Stimulated activated CD4-positive, alpha-beta T cell treated with anti-CD3 and anti-CD28 coated beads, Interleukin-1b, Interleukin-23, amount 100 ng/mL, for 1 hour (primary cell): ENCODE data around the gene PROSER3.

Experiments used
- DNase-seq, 2 donors: peaks; one replicate each; pipeline ENCODE4 v3.0.0-alpha.2; 2020; ENCODE audit warnings: low read depth in 2 of 2

Gene PROSER3

DNA sequence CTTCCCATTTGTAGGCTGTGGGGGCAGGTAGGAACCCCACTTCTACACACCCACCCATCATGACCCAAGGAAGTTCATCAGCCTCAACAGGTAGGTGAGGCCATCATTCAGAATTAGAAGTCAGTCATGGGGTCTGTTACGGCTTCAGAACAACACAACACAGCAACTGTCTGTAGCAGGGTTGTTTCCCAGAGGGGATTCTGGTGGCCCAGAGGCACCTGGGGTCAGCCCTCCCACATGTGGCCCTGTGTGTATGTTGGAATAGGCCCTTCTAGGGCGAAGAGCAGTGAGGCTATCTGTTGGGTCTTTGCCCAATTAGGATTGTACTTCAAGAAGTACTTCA lies 19.1 kb upstream of the PROSER3 start:
- no peak for DNase-seq

DNA sequence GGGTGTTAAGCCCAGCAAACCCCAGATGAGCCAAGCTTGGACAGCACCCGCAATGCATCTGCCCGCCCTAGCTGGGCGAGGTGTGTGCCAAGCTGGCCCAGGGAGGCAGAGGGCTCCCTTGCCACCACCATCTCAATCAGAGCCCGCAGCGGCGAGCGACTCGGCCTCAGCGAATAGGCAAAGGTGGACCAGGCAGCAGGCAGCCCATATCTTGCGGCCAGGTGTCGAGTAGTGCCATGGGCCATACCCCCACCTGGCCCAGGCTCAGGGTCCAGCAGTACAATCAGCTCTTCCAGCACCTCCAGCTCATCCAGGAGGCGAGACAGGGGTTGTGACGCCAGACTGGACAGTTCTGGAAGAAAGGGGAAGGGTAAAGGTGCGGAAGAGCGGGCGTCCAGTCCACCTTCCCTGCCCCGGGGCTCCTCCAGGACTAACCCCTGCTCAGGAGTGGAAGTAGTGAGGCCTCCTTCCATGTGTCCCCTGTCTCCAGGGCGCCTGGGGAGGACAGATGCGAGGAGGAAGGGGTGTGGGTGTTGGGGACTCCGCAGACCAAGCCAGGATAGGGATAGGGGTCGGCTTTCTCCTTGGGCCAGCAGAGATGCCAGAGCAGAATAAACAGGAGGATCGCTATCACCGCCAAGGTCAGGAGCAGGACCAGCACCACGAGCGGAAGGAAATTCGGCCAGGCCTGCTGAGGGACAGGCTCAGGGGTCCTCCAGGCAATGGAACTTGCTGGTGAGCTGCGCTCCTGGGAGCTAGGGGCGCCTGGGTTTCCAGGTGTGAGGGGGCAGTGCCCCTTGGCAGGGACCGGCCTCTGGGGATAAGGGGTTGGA lies 18.5 kb upstream of the PROSER3 start:
- no peak for DNase-seq

DNA sequence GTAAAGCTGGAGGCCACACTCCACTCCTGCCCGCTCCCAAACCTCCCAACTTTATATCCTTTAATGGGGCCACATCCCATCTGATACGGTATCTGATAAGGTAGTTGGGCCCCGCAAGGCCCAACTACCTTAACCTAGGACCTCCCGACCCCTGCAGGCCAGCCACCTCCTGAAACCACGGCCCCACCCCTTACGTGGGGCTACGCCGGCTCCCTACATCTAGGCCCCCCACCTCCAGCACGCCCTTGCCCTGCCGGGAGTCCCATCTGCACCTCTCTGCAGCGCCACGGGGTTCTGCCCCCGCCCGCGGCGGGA lies 17.9 kb upstream of the PROSER3 start:
- DNase-seq: no peak

DNA sequence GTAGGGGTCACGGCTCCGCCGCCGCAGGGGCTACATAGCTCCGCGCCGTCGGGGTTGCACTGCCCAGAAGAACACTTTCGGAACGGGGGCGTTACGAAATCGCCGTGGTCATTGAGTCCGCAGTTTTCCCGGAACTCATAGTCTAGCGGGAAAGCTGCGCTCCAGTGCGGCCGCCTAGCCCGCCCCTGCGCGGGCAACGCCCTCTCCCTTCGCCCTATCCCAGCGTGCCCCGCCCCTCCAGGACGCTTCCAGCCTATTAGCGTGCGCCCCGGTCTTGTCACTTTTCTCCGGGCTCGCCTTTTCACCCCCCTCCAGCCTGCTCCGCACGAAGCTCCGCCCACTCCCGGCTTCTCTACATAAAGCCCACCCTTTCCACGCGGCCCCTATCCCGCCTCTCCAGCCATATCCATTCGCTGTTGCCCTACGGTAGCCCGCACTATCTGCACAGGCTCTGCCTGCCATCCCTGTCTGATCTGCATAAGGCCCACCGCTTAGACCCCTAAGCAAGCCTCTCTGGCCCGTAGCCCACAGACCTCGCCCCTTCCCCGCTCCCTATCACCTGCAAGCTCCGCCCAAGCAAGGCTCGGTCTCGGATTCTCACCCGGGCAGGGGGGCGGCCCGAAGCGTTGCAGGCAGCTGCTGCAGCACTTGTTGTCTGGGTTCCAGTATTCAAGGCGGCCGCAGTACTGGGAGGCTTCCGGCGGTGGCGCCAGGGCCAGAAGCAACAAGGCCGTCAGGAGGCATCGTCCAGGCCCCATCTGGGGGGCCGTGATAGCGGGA lies 17.4 kb upstream of the PROSER3 start:
- DNase-seq: peak; percentile 80 to 86

DNA sequence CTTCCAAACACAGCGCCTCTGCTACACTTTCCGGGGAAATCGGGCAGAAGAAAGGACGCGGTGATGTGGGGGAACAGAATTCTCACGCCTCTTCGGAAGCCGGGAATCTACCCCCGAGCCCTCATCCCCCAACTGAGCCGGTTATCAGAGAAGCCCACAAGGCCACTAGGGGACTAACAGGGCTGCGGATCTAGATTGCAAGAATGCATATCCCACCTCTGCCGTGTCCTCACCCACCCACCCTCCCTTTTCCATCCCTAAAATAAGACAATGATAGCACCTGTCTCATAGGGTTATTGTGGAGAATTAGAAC lies 16.8 kb upstream of the PROSER3 start:
- no peak for DNase-seq

DNA sequence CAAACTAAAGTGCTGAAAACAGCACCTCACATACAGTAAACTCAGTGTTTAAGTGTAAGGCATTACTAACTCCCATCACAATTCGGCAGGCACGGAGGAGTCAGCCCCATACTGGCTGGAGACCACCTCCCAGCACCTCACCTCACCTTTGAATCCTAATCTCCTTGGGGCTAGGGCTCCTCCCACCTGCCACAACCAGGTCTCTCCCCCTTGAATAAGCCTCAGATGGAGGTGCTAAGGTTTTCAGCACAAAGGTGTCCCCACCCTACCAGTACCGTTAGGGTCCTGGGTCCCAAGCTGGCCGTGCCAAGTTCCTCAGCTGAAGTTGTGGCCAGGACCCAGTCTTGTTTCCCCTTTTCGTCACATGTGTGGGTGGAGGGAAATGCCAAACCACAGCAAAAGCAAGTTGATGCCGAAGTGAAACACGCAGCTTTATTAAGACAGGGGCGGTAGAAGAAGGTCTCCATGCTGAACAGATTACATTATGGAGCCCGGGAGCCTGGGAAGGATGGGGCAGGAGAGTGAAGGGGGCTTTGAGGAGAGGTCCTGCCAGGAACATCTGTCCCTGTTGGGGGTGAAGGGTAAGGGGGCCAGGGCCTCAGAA lies 15.8 kb upstream of the PROSER3 start, which contains the start of gene IGFLR1:
IGFLR1 (minus strand) TSS at position 332 of the 604 bp plus-strand sequence. CDS start 1,272 bp downstream, outside the sequence.
- peak in 1 of 2 donors; percentile 41 for DNase-seq

DNA sequence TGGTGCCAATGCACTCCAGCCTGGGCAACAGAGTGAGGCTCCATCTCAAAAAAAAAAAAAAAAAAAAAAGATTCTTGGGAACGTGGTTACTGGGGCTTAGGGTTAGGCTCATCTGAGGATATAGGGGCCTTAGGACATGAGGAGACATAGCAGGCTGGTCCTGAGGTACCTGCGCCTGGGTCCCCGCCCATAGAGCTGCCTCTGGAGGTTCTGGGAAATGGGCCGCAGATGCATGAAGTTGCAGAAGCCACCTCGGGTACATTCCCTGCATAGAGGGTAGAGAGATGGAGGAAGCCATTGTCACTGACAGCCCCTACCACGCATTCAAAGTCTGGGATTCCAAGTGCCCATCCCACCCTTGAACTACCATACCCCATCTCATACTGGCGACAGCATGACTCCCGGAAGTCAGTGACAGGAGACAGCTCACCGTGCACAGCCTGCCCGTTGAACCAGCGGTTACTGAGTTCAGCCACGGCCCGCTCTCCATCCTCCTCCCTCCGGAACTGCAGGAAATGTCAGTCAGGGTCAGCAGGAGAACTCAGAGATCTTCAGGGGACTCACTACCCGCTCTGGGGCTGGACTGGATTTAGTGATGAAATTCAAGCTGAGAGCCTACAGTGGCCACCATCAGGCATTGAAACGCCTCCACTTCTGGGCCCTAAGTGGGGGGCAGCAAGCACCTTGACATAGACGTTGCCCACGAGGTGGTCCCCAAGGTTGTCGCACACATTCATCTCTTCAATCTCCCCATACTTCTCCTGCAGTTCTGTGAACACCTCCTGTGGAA lies 14.1 kb upstream of the PROSER3 start:
- DNase-seq: no peak

DNA sequence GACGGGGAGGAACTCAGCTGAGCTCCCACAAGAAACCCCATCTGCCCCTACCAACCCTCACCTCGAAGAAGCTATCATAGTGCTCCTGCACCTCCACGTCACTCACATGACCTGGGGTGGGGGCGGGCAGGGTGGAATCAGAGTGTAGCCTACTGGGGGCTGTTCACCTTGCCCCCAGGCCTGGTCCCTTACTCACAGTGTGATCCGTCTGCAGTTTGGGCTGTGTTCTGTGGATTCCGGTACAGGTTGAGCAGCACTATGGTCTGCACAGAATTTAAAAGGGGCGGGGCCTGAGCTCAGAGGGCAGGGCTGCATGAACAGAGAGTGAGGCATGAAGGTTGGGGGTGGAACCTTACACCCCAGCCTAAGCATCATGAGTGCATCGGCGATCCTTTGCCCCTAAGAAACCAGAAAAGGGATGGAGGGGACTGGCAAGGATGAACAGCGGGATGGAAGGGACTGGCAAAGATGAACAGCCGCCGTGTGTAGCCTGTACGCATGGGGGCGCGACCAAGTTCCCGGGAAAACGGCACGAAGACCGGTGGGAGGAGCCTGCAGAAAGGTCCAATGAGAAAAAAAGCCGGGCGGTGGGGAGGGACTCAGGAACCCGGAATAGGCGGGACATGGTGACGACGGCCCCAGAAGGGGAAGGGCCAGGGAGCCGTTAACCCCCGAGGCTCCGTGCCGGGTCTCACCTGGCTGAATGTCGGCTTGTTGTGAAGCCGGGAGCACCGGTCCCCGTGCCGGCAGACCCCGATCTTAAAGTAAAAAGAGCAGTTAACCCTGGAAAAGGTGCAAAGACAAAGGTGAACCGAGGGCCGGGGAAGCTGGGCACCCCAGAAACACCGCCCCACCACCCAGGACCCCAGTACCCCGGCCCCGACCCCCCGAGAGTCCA lies 13.3 kb upstream of the PROSER3 start:
- DNase-seq: peak; percentile 79 to 83

DNA sequence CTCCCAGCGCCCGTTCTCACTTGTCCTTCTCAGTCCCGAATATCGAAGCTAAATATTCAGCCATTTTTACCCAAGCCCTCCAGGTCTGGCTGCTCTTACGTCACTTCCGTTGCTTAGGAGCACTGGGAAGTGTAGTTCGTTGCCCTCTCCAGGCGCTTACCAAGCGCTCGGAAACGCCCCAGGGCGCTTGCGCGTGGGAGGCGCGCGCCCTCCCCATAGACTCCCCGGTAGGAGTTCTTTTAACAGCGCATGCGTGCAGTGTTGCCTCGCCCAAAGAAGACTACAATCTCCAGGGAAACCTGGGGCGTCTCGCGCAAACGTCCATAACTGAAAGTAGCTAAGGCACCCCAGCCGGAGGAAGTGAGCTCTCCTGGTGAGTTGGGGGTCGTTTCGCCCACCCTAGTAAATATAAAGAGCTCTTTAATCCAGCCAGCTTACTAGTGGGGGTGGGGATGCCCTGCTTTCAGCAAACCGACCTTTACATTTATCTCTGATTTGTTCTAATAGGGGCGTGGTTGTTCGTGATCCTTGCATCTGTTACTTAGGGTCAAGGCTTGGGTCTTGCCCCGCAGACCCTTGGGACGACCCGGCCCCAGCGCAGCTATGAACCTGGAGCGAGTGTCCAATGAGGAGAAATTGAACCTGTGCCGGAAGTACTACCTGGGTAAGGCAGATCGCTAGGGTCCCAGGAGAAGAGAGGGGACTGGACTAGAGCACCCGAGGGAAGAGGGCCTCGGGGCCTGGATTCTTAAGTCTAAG lies 12.5 kb upstream of the PROSER3 start, which contains the start of the genes PSENEN and U2AF1L4:
PSENEN (plus strand) TSS at position 324 of the 759 bp plus-strand sequence; CDS start at position 604, 280 bp downstream.
U2AF1L4 (minus strand) TSS at position 91 of the 759 bp plus-strand sequence; CDS start at position 64, 27 bp downstream.
- peak; percentile 78 to 96 for DNase-seq

DNA sequence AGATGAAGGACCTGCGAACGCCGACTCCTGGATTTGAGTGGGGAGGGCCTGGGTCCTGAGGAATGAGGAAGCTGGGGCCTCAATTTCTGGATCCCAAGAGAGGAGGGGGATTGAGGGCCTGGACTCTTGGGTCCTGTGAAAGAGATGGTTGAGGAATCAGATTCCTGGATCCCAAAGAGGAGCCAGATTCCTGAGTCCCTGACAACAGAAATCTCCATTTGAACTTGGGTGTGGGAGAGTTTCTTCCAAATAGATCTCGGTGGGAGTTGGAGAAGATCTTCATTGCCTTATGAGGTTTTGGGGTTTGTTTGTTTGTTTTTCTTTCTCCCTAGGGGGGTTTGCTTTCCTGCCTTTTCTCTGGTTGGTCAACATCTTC lies 11.9 kb upstream of the PROSER3 start:
- no peak for DNase-seq

DNA sequence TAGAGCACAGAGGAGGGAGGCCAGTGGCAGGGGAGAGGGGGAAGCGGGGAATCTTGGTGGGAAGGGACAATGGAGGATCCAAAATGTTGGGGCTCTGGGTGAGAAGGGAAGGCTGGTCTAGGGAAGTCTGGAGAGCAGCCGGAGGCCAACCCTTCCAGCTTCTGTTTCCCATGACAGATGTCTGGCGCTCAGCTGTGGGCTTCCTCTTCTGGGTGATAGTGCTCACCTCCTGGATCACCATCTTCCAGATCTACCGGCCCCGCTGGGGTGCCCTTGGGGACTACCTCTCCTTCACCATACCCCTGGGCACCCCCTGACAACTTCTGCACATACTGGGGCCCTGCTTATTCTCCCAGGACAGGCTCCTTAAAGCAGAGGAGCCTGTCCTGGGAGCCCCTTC lies 11.4 kb upstream of the PROSER3 start:
- no peak for DNase-seq

DNA sequence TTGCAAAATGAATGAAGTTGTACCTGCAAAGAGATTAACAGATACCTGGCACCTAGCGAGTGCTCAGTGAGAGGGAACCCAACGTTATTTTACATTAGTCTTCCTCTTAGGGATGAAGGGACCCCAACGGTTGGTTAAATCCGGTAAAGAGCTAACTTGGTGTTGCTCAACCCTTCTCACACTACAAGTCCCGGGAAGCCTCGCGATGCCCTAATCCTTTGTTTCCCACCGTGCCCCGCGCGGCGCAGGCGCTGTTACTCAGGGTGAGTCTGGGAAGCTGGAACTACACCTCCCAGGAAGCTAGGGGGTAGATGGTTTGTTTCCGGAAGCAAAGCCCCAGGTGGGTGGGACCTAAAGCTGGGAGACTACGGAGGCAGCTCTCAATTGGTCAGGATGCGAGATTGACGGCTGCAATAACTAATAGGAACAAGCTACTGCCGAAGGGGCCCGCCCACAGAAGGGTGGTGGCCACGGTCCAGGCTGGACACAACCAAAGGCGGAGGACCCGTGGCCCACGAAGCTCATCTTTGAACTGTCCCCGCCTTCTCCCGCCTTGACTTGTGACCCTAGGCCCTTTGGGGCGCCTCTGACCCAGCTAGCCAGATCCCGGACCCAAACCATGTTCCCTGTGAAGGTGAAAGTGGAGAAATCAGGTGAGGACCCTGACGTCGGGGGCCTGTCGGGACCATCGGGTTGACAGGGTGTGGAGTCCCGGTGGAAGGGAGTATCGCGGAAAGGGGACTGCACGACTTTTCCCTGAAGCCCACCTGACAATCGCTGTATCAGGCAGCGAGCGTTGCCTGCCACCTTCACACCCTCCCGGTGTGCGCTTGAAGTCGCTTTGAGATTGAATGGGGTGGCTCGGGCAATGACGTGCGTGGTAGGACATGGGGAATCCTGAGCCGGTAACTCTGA lies 9.6 kb upstream of the PROSER3 start, which contains the start of gene LIN37:
LIN37 (plus strand) TSS at position 471 of the 915 bp plus-strand sequence; CDS start at position 620, 149 bp downstream.
- DNase-seq: peak; percentile 89 to 96

DNA sequence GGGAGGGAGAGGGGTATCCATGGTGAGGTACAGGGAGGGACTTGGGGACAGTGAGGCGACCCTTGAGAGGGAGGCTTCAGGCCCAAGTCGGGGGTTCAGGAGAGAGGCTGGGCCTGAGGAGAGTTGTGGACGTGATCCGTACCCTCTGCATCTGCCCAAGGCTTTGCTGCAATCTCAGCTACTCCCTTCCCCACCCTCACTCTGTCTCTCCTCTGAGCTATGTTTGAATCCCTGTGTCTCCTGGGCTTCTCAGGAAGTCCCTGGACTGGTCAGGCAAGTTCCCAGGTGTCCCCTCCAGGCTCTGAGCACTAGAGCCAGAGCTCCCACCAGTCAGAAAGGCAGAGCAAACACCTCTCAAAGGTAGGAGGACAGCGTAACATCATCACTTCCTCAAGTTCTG lies 7.8 kb upstream of the PROSER3 start:
- no peak for DNase-seq

DNA sequence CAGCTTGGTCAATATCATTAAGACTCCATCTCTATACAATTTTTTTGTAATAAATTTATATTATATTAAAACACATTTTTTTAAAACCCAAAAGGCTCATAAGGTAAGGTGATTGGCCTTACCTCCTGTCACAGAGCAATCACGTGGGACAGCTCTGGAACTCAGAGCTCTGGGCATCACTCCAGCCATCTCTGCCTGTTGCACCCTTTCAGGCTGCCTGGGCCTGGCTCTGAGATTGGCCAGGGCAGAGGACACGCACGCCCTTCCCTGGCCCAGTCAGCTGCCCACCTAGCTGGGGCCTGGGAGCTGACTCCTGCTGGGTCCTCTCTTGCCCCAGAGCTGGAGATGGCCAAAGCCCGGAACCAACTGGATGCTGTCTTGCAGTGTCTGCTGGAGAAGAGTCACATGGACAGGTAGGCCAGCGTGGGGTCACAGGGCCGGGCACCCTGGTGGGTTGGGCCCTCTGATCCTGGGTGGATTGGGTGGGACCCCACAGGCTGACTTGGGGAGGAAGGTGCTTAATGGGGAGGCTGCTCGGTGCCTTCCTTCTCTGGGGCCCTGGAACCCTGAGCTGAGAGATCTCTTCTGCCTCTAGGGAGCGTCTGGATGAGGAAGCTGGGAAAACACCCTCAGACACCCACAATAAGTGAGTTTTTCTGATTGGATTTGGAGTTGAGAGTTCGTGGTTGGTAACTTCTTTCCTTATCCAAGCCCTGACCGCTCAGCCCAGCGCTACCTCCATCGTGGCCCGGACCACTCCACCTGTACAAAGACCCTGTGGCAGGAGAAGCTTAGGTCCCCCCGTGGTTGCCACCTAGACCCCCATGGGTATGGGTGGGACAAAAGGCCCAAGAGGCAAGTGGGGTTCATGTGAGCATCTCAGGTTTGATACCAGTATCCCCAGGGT lies 5.9 kb upstream of the PROSER3 start:
- no peak for DNase-seq

DNA sequence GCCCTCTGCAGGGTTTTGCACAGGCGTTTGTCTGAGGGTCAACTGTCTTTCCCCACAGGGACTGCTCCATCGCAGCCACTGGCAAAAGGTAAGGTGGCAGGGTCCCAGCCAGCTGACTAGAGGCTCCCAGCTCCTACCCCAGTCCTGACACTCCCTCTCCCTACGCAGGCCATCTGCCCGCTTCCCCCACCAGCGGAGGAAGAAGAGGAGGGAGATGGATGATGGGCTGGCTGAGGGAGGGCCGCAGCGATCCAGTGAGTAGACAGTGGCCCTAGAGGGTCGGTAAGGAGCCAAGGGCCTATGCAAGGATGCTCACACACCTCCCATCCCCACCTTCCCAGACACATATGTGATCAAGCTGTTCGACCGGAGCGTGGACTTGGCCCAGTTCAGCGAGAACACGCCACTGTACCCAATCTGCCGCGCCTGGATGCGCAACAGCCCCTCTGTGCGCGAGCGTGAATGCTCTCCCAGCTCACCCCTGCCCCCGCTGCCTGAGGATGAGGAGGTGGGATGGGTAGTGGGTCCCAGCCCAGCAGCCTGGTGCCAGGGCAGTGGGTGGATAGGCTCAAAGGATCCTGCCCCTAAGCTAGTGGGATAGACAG lies 5.1 kb upstream of the PROSER3 start:
- no peak for DNase-seq

DNA sequence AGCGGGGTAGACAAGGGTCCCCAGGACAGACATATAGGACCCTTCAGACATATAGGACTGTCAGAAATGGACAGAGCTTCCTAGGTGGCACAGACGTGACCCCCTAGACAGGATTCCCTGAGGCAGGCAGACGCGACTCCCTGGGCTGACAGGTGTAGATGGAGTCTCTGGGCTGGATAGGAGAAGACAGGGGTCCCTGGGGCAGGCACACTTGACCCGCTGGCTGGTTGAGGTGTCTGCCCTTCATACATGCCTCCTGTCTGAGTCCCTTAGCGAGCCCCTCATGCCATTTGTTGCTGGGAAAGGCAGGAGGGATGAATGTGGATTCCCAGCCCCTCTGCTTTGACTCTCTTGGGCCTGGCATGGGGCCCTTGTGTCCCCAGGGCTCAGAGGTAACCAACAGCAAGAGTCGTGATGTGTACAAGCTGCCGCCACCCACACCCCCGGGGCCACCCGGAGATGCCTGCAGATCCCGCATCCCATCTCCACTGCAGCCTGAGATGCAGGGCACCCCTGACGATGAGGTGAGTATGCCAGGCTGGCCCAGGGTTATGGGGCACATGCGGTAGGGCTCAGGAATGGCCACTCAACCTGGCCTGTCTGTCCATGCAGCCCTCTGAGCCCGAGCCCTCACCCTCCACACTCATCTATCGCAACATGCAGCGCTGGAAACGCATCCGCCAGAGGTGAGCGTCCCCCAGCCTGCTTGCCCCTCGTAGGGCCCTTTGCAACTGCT lies 4.2 kb upstream of the PROSER3 start:
- no peak for DNase-seq
